ENCODE results near the gene RCAN3. TPM values are rescaled to one million over a fixed set of nuclear protein-coding genes. Genes with fewer than 3 reads are reported as not detected.

The RCAN3 gene
- total RNA-seq, 1 experiment from 2014 or later = 17.5 TPM

- BruUV-seq (replicated peaks) = no TSS peak
- Histone ChIP-seq H3K27ac (ENCODE audit: low read length) (no peak within 1 kb of the TSS), H3K9me3 (ENCODE audit: control insufficient read depth, insufficient read depth, low read depth, low read length) (no peaks in the 10 kb centered on the region), H3K36me3 (ENCODE audit: control insufficient read depth, insufficient read depth, low read length) (no peaks in the 10 kb centered on the region), H3K27me3 (ENCODE audit: control insufficient read depth, insufficient read depth, low read length) (no peaks in the 10 kb centered on the region), H3K4me3 (ENCODE audit: low read depth in 2 of 2, low read length in 2 of 2) (peak within 1 kb of the TSS; percentile 22 to 39), H3K4me1 (ENCODE audit: control insufficient read depth, insufficient read depth, low read length) (peaks cover 14% of the 10 kb centered on the region)
- no peak for DNase-seq (ENCODE audit: low read depth, low spot score)
- peak; percentile 40; the same call in 1 of the 2 replicates for ATAC-seq
- CTCF ChIA-PET = interaction anchor here (0.6 kb wide), 1 partner anchor 74 kb away, joined by 4 read pairs; no protein-coding TSS in a partner anchor
- intact Hi-C loops (cut with micrococcal nuclease; ENCODE audit: unreplicated experiment) (no loop called here), in situ Hi-C loops (cut with HindIII; ENCODE audit: low pct_unique_long_range_greater_than_20kb, low sequenced_read_pairs) (no loop called here)
- TF ChIP-seq, protein P1, sequence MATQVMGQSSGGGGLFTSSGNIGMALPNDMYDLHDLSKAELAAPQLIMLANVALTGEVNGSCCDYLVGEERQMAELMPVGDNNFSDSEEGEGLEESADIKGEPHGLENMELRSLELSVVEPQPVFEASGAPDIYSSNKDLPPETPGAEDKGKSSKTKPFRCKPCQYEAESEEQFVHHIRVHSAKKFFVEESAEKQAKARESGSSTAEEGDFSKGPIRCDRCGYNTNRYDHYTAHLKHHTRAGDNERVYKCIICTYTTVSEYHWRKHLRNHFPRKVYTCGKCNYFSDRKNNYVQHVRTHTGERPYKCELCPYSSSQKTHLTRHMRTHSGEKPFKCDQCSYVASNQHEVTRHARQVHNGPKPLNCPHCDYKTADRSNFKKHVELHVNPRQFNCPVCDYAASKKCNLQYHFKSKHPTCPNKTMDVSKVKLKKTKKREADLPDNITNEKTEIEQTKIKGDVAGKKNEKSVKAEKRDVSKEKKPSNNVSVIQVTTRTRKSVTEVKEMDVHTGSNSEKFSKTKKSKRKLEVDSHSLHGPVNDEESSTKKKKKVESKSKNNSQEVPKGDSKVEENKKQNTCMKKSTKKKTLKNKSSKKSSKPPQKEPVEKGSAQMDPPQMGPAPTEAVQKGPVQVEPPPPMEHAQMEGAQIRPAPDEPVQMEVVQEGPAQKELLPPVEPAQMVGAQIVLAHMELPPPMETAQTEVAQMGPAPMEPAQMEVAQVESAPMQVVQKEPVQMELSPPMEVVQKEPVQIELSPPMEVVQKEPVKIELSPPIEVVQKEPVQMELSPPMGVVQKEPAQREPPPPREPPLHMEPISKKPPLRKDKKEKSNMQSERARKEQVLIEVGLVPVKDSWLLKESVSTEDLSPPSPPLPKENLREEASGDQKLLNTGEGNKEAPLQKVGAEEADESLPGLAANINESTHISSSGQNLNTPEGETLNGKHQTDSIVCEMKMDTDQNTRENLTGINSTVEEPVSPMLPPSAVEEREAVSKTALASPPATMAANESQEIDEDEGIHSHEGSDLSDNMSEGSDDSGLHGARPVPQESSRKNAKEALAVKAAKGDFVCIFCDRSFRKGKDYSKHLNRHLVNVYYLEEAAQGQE (IDR thresholded peaks at IDR 0.05; ENCODE audit: insufficient read depth in 1 of 2, low read depth in 2 of 2, low read length in 1 of 2) = no peak
- peak; percentile 82 for TF ChIP-seq TCF7L2 (IDR thresholded peaks at IDR 0.05; ENCODE audit: low read depth, low read length)
- POLR2A ChIA-PET = no interaction called here
These were observed 53.2 kb downstream of the RCAN3 start, which contains the start of gene NCMAP for GRCh38 chr1:24555591-24556413. Gene NCMAP, plus strand, starts transcription at chr1:24556087. Its CDS starts 39,344 bp downstream, at chr1:24595431.

DNA sequence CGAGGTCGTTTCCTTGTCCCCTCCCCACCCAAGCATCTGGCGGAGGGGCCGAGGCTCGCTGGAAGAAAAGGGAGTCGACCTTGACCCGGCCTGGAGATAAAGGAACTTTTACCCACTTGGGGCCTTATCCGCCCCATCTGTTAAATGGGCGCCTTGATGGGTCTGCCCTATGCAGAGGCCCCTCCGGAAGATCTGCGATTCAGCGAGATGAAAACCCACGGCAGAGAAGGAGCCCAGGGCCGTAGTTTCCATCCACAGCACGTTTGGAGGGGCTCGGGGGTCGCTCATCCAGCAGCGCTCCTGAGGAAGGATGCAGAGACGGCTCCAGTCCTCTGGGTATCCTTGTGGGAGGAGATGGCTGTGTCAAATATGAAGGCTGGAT, 53.8 kb downstream of the RCAN3 start:
- intact Hi-C loops (cut with micrococcal nuclease; ENCODE audit: unreplicated experiment) = no loop called here
- H3K27me3 ChIP-seq (ENCODE audit: control insufficient read depth, insufficient read depth, low read length) = no peaks in the 10 kb centered on the region

More for the DNA sequence above, 53.8 kb downstream of the RCAN3 start:
- CTCF ChIA-PET = no interaction called here
- Histone ChIP-seq H3K4me1 (ENCODE audit: control insufficient read depth, insufficient read depth, low read length) (peaks cover 14% of the 10 kb centered on the region), H3K27ac (ENCODE audit: low read length) (no peak overlapping the region), H3K9me3 (ENCODE audit: control insufficient read depth, insufficient read depth, low read depth, low read length) (no peaks in the 10 kb centered on the region), H3K36me3 (ENCODE audit: control insufficient read depth, insufficient read depth, low read length) (no peaks in the 10 kb centered on the region), H3K4me3 (ENCODE audit: low read depth in 2 of 2, low read length in 2 of 2) (peak overlapping the region; percentile 22 to 39)
- TF ChIP-seq POLR2AphosphoS5 (IDR thresholded peaks at IDR 0.05; ENCODE audit: low read depth, low read length) (no peak), TCF7L2 (IDR thresholded peaks at IDR 0.05; ENCODE audit: low read depth, low read length) (no peak), SIN3A (IDR thresholded peaks at IDR 0.05; ENCODE audit: borderline replicate concordance, insufficient read depth, low read depth, low read length) (no peak)
- TF ChIP-seq, protein P1 (IDR thresholded peaks at IDR 0.05; ENCODE audit: insufficient read depth in 1 of 2, low read depth in 2 of 2, low read length in 1 of 2) = no peak
- TF ChIP-seq, protein P2, sequence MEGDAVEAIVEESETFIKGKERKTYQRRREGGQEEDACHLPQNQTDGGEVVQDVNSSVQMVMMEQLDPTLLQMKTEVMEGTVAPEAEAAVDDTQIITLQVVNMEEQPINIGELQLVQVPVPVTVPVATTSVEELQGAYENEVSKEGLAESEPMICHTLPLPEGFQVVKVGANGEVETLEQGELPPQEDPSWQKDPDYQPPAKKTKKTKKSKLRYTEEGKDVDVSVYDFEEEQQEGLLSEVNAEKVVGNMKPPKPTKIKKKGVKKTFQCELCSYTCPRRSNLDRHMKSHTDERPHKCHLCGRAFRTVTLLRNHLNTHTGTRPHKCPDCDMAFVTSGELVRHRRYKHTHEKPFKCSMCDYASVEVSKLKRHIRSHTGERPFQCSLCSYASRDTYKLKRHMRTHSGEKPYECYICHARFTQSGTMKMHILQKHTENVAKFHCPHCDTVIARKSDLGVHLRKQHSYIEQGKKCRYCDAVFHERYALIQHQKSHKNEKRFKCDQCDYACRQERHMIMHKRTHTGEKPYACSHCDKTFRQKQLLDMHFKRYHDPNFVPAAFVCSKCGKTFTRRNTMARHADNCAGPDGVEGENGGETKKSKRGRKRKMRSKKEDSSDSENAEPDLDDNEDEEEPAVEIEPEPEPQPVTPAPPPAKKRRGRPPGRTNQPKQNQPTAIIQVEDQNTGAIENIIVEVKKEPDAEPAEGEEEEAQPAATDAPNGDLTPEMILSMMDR (IDR thresholded peaks at IDR 0.05) = no peak
- DNase-seq (ENCODE audit: low read depth, low spot score) (no peak), ATAC-seq (no peak)
- POLR2A ChIA-PET = no interaction called here
- no TSS peak for BruUV-seq (replicated peaks)
- in situ Hi-C loops (cut with HindIII; ENCODE audit: low pct_unique_long_range_greater_than_20kb, low sequenced_read_pairs) = no loop called here
